Upper lobe of right lung (tissue), 1 donor: Measurements from ENCODE around the gene PJA2. TPM values are rescaled to one million over a fixed set of nuclear protein-coding genes. Genes with fewer than 3 reads are reported as not detected.
"Not testable (repeated sequence)": the region's sequence is repeated elsewhere in the genome, so short reads cannot be mapped to it uniquely, and the experiment has no call there.

Experiments
- ATAC-seq: fragments of 200-7000 bp; cut with Tn5 transposase; one replicate; pipeline ENCODE4 v1.9.1; 2020; ENCODE audit warnings: mild to moderate bottlenecking, moderate library complexity
- DNase-seq: peaks from one replicate; pipeline ENCODE4 v3.0.0-alpha.2; 2020
- H3K27ac ChIP-seq: fragments of 200-600 bp; one replicate; pipeline ENCODE4 v1.8.0; 2022
- H3K27me3 ChIP-seq: fragments of 200-600 bp; one replicate; pipeline ENCODE4 v1.8.0; 2022; ENCODE audit warnings: mild to moderate bottlenecking
- H3K36me3 ChIP-seq: fragments of 200-600 bp; one replicate; pipeline ENCODE4 v1.8.0; 2022
- H3K4me1 ChIP-seq: fragments of 200-600 bp; one replicate; pipeline ENCODE4 v1.8.0; 2022
- H3K4me3 ChIP-seq: fragments of 200-600 bp; one replicate; pipeline ENCODE4 v1.8.0; 2022; ENCODE audit warnings: mild to moderate bottlenecking
- H3K9me3 ChIP-seq: fragments of 200-600 bp; one replicate; pipeline ENCODE4 v1.8.0; 2022
- CTCF ChIP-seq: fragments of 200-600 bp; IDR thresholded peaks from one replicate; pipeline ENCODE4 v1.8.0; 2022; ENCODE audit warnings: antibody characterized with exemption
- intact Hi-C: fragments of 100-400 bp; cut with DNase I; formaldehyde crosslinking; loops from one replicate; pipeline ENCODE4 v1.11.0; 2022
- total RNA-seq: library from RNA; stranded (reverse); fragmentation: NEBNext Ultra II Directional; extraction: Animal tissue kit (Norgen Biotek cat#: 25700); gene quantifications from one replicate; pipeline ENCODE4 v1.2.1, GENCODE V29; 2021
- donor health status: DM: no; HTN: yes; CAD: no; lungs with severe emphysema.

The PJA2 gene
- total RNA-seq, 1 donor from 2014 or later, result 93.9 TPM

- Histone ChIP-seq H3K9me3 (no peaks in the 10 kb centered on the region), H3K4me3 (no peak overlapping the region), H3K27me3 (no peaks in the 10 kb centered on the region), H3K4me1 (peaks cover 19% of the 10 kb centered on the region), H3K27ac (no peak overlapping the region), H3K36me3 (no peaks in the 10 kb centered on the region)
- DNase-seq (no peak), ATAC-seq (no peak)
- TF ChIP-seq CTCF, result no peak
- intact Hi-C loops, result no loop called here
Measured at GRCh38 chr5:109451146-109451545, 41.4 kb upstream of the PJA2 start.

GRCh38 chr5:109450129-109450877, 40.5 kb upstream of the PJA2 start:
- Histone ChIP-seq H3K4me3 (no peak overlapping the region), H3K36me3 (no peaks in the 10 kb centered on the region), H3K4me1 (peaks cover 10% of the 10 kb centered on the region), H3K27me3 (no peaks in the 10 kb centered on the region), H3K9me3 (no peaks in the 10 kb centered on the region), H3K27ac (no peak overlapping the region)
- ATAC-seq (no peak), DNase-seq (no peak)
- intact Hi-C loops, result no loop called here
- TF ChIP-seq CTCF, result no peak

- no peak overlapping the region for H3K4me3 ChIP-seq
- no peaks in the 10 kb centered on the region for H3K27me3 ChIP-seq
- H3K4me1 ChIP-seq, result no peaks in the 10 kb centered on the region
- no peaks in the 10 kb centered on the region for H3K36me3 ChIP-seq
- intact Hi-C loops, result no loop called here
- no peak overlapping the region for H3K27ac ChIP-seq
- TF ChIP-seq CTCF, result no peak
- H3K9me3 ChIP-seq, result no peaks in the 10 kb centered on the region
- ATAC-seq (no peak), DNase-seq (no peak)
Measured at GRCh38 chr5:109448838-109449237, 39.1 kb upstream of the PJA2 start.

GRCh38 chr5:109439590-109439989, 29.8 kb upstream of the PJA2 start:
- Histone ChIP-seq H3K36me3 (no peaks in the 10 kb centered on the region), H3K4me1 (no peaks in the 10 kb centered on the region), H3K27me3 (no peaks in the 10 kb centered on the region), H3K4me3 (no peak overlapping the region), H3K27ac (no peak overlapping the region), H3K9me3 (no peaks in the 10 kb centered on the region)
- intact Hi-C loops, result no loop called here
- TF ChIP-seq CTCF, result no peak
- no peak for DNase-seq
- ATAC-seq, result no peak

GRCh38 chr5:109426075-109426474, 16.3 kb upstream of the PJA2 start:
- no peak for TF ChIP-seq CTCF
- Histone ChIP-seq H3K27me3 (no peaks in the 10 kb centered on the region), H3K36me3 (no peaks in the 10 kb centered on the region), H3K4me3 (no peak overlapping the region), H3K9me3 (no peaks in the 10 kb centered on the region), H3K4me1 (no peaks in the 10 kb centered on the region), H3K27ac (no peak overlapping the region)
- intact Hi-C loops, result no loop called here
- ATAC-seq (no peak), DNase-seq (no peak)

GRCh38 chr5:109425521-109425920, 15.7 kb upstream of the PJA2 start:
- H3K27ac ChIP-seq, H3K4me1 ChIP-seq, H3K36me3 ChIP-seq, H3K9me3 ChIP-seq, H3K27me3 ChIP-seq, DNase-seq, intact Hi-C loops, H3K4me3 ChIP-seq, ATAC-seq: not testable (repeated sequence)
